Thyroid gland (tissue), 4 donors: ENCODE results near the gene POC1A. TPM values are rescaled to one million over a fixed set of nuclear protein-coding genes. Genes with fewer than 3 reads are reported as not detected.

Experiments used
- DNase-seq, 2 donors: peaks; one replicate each; pipeline ENCODE4 v3.0.0-alpha.2; 2019
- H3K27ac ChIP-seq, 3 donors: fragments of 200-600 bp; sonication (generic); 1 replicate in 2 of 3; 2 replicates in 1 of 3; pipeline ENCODE4 v1.5.1; 2016 to 2019; ENCODE audit warnings: mild to moderate bottlenecking in 1 of 3, moderate library complexity in 1 of 3
- H3K27me3 ChIP-seq: fragments of 200-600 bp; sonication (generic); one replicate; pipeline ENCODE4 v1.5.1; 2019
- H3K36me3 ChIP-seq, 2 donors: fragments of 200-600 bp; sonication (generic); one replicate each; pipeline ENCODE4 v1.5.1; 2016 to 2019
- H3K4me1 ChIP-seq, 2 donors: fragments of 200-600 bp; sonication (generic); one replicate each; pipeline ENCODE4 v1.5.1; 2017 to 2019
- H3K4me3 ChIP-seq, 3 donors: fragments of 200-600 bp; sonication (generic); replicated peaks in 1 of 3; 1 replicate in 2 of 3; 2 replicates in 1 of 3; pipeline ENCODE4 v1.5.1; 2016; ENCODE audit warnings: mild to moderate bottlenecking in 1 of 3
- H3K9me3 ChIP-seq: fragments of 200-600 bp; sonication (generic); one replicate; pipeline ENCODE4 v1.5.1; 2017
- CTCF ChIP-seq, 6 experiments: fragments of 200-600 bp in 3 of 6; fragments of 450-650 bp in 3 of 6; sonication (generic) in 3 of 6; IDR thresholded peaks; one replicate each; pipeline ENCODE4 v1.5.1; 2016 to 2019; ENCODE audit warnings: antibody characterized with exemption in 6 of 6, mild to moderate bottlenecking in 2 of 6, inconsistent platforms in 1 of 6, moderate library complexity in 1 of 6
- POLR2A ChIP-seq, 2 donors: fragments of 450-650 bp; IDR thresholded peaks; one replicate each; pipeline ENCODE4 v1.6.1; 2017; ENCODE audit warnings: antibody characterized with exemption in 2 of 2, mild to moderate bottlenecking in 2 of 2, moderate library complexity in 1 of 2
- WGBS, 2 donors: methylation state at CpG; one replicate each; pipeline ENCODE4 v1.1.5; 2017; 5-methylcytosine and 5-hydroxymethylcytosine counted together
- intact Hi-C: fragments of 100-400 bp; cut with DNase I; formaldehyde crosslinking; loops from one replicate; pipeline ENCODE4 v1.15.1; 2023
- total RNA-seq, 4 donors: library from RNA; depleted of rRNA; stranded (reverse); fragments of >200 nt; gene quantifications; one replicate each; pipeline ENCODE4 v1.2.3, GENCODE V29; 2016

The POC1A gene
- total RNA-seq, 4 donors from 2014 or later: 0.40 to 2.8 (median 1.5) TPM

GRCh38 chr3:52146811-52147210 is 7.4 kb downstream of the POC1A start:
- Histone ChIP-seq H3K4me1 (no peaks in the 10 kb centered on the region), H3K4me3 (no peak overlapping the region), H3K27me3 (no peaks in the 10 kb centered on the region), H3K27ac (no peak overlapping the region), H3K9me3 (no peaks in the 10 kb centered on the region), H3K36me3 (no peaks in the 10 kb centered on the region)
- intact Hi-C loops: loop anchor here (5.0 kb wide), 1 partner anchor 45 kb away; no protein-coding TSS in a partner anchor
- 96 to 97% methylated on average over 12 to 13 of the region's 13 CpGs for WGBS, 2 donors
- DNase-seq: no peak
- TF ChIP-seq CTCF (IDR thresholded peaks at IDR 0.05): no peak
- TF ChIP-seq POLR2A (IDR thresholded peaks at IDR 0.05): no peak

- no peak for TF ChIP-seq CTCF (IDR thresholded peaks at IDR 0.05)
- TF ChIP-seq POLR2A (IDR thresholded peaks at IDR 0.05): no peak
- Histone ChIP-seq H3K9me3 (no peaks in the 10 kb centered on the region), H3K4me3 (no peak overlapping the region), H3K27ac (no peak overlapping the region), H3K27me3 (no peaks in the 10 kb centered on the region), H3K36me3 (no peaks in the 10 kb centered on the region), H3K4me1 (no peaks in the 10 kb centered on the region)
- intact Hi-C loops: loop anchor here (5.0 kb wide), 1 partner anchor 46 kb away; no protein-coding TSS in a partner anchor
- WGBS, 2 donors: 100% methylated on average over 1 of the region's 1 CpG
- DNase-seq: no peak
Observed at GRCh38 chr3:52146189-52146588, 8.0 kb downstream of the POC1A start.

- no peaks in the 10 kb centered on the region for H3K27me3 ChIP-seq
- DNase-seq: no peak
- H3K36me3 ChIP-seq: no peaks in the 10 kb centered on the region
- no peaks in the 10 kb centered on the region for H3K9me3 ChIP-seq
- WGBS, 2 donors: 98 to 100% methylated on average over 5 to 7 of the region's 8 CpGs
- H3K4me1 ChIP-seq: no peaks in the 10 kb centered on the region
- H3K4me3 ChIP-seq: no peak overlapping the region
- H3K27ac ChIP-seq: no peak overlapping the region
- intact Hi-C loops: loop anchor here (2.0 to 5.0 kb wide), 2 partner anchors 47 to 145 kb away; no protein-coding TSS in a partner anchor
- TF ChIP-seq POLR2A (IDR thresholded peaks at IDR 0.05): no peak
- no peak for TF ChIP-seq CTCF (IDR thresholded peaks at IDR 0.05)
Observed at GRCh38 chr3:52145736-52146110, 8.5 kb downstream of the POC1A start.

GRCh38 chr3:52144796-52145735 is 9.2 kb downstream of the POC1A start:
- WGBS, 2 donors: 95 to 97% methylated on average over 9 to 10 of the region's 11 CpGs
- Histone ChIP-seq H3K9me3 (no peaks in the 10 kb centered on the region), H3K4me1 (no peaks in the 10 kb centered on the region), H3K4me3 (no peak overlapping the region), H3K27ac (no peak overlapping the region), H3K36me3 (no peaks in the 10 kb centered on the region), H3K27me3 (no peaks in the 10 kb centered on the region)
- intact Hi-C loops: loop anchor here (2.0 to 5.0 kb wide), 2 partner anchors 47 to 144 kb away; no protein-coding TSS in a partner anchor
- TF ChIP-seq CTCF (IDR thresholded peaks at IDR 0.05) (no peak), POLR2A (IDR thresholded peaks at IDR 0.05) (no peak)
- DNase-seq: no peak
